ENCODE measurements around the gene DNAJC10.

- TF ChIP-seq CTCF (IDR thresholded peaks at IDR 0.05) = no peak
- no peak for TF ChIP-seq POLR2AphosphoS5 (IDR thresholded peaks at IDR 0.05)
Measured at GRCh38 chr2:182685559-182685958, 30.5 kb upstream of the DNAJC10 start.

Measured in prostate gland (tissue), 2 donors.